ENCODE measurements around the gene EHD2.
"Not testable (repeated sequence)": the region's sequence is repeated elsewhere in the genome, so short reads cannot be mapped to it uniquely, and the experiment has no call there.

EHD2 gene

DNA sequence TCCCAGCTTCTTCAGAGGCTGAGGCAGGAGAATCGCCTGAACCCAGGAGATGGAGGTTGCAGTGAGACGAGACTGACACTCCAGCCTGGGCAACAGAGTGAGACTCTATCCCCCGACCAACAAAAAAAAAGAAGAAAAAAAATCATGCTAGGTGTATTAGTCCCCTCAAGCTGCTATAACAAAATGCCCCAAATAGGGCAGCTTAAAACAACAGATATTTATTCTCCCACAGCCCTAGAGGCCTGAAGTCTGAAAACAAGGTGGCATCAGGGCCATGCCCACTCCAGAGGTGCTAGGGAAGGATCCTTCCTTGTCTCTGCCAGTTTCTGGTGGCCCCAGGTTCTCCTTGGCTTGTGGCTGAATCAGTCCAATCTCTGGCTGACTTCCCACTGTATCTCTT lies 8.6 kb upstream of the EHD2 start:
- H3K36me3 Mint-ChIP-seq (ENCODE audit: insufficient read depth), result peaks cover 8% of the 10 kb centered on the region
- no peak for ATAC-seq (replicated peaks; ENCODE audit: extremely low read depth, poor library complexity, severe bottlenecking)

DNA sequence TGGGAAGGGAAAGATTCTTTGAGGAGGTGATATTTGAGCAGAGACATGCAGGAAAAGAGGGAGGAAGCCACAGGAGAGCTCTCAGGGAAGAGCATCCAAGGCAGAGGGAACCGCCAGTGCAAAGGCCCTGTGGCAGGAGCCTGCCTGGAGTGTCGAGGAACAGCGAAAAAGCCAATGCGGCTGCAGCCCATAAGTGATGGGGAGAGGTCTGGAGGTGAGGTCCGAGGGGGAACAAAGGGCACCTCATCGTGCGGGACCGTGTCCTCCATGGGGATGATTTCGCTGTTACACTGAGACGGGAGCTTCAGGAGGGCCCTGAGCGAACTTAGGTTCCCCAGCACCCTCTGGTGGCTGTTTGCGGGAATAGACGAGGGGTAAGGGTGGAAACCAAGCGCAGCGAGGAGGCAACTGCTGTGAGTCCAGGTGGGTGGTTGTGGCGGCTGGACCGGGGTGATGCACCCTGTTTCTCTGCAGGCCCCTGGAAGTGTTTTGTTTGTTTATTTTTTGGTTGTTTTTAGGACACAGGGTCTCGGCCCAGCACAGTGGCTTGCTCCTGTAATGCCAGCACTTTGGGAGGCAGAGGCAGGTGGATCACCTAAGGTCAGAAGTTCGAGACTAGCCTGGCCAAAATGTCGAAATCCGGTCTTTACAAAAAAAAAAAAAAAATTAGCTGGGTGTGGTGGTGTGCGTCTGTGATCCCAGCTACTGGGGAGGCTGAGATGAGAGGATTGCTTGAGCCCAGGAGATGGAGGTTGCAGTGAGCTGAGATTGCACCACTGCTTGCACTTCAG lies 5.9 kb upstream of the EHD2 start:
- H3K9me3 Mint-ChIP-seq, result no peaks in the 10 kb centered on the region
- H3K36me3 Mint-ChIP-seq (ENCODE audit: insufficient read depth), result peaks cover 8% of the 10 kb centered on the region
- peak overlapping the region; percentile 82 for H3K27ac Mint-ChIP-seq (ENCODE audit: low read depth)
- H3K27me3 Mint-ChIP-seq, result peaks cover 23% of the 10 kb centered on the region
- H3K4me3 Mint-ChIP-seq, result no peak overlapping the region
- peaks cover 9% of the 10 kb centered on the region for H3K4me1 Mint-ChIP-seq
- DNase-seq (ENCODE audit: low spot score in 2 of 2) (peak; percentile 55 to 62), ATAC-seq (replicated peaks; ENCODE audit: extremely low read depth, poor library complexity, severe bottlenecking) (peak; percentile 73)

More for the DNA sequence above, 8.6 kb upstream of the EHD2 start:
- H3K27me3 Mint-ChIP-seq, result peaks cover 12% of the 10 kb centered on the region
- H3K9me3 Mint-ChIP-seq, result no peaks in the 10 kb centered on the region
- peaks cover 9% of the 10 kb centered on the region for H3K4me1 Mint-ChIP-seq
- DNase-seq (ENCODE audit: low spot score in 2 of 2), result no peak
- H3K4me3 Mint-ChIP-seq, result no peak overlapping the region
- H3K27ac Mint-ChIP-seq (ENCODE audit: low read depth), result no peak overlapping the region

DNA sequence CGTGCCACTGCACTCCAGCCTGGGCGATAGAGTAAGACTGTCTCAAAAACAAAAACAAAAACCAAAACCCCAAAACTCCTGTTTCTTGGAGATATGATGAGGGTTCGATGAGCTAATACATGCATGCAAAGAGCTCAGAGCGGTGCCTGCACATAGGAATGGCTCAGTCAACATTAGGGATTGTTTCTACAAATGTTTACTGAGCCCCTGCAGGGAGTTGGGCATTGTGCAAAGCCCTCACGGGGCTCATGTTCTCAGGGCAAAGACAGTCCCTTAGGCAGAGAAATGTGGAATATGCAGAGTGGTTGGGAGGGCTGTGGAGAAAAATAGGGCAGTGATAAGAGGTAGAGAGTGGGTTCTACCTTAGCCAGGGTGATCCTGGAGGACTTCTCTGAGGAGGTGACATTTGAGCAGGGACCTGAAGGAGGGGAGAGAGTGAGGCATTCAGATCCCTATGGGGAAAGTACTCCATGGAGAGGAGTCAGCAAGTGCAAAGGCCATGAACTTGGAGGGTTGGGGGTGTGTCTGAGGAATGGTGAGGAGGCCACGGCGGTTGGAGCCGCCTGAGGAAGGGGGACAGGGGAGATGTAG lies 1.5 kb upstream of the EHD2 start:
- Mint-ChIP-seq H3K27me3 (peaks cover 58% of the 10 kb centered on the region), H3K4me3 (no peak overlapping the region)

DNA sequence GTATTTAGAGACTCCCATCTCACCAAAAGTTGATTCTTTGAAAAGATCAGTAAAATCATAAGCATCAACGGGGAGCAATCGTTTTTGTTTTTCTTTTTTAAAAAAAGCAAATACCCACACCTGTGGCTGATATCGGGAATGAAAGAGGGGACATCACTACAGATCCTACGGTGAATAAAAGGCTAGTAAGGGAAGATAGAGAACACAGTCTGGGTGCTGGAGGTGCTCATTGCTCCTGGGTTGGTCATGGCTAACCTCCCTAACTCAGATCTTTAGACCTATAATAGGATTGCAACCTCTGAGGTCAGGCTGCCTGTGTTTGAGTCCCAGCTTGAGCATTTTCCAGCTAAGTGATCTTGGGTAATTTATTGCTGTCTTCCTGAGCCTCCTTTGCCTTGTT lies 1.1 kb downstream of the EHD2 start:
- H3K9me3 Mint-ChIP-seq, result no peaks in the 10 kb centered on the region
- no peak for ATAC-seq (replicated peaks; ENCODE audit: extremely low read depth, poor library complexity, severe bottlenecking)
- H3K27me3 Mint-ChIP-seq, result peaks cover 54% of the 10 kb centered on the region

More for the DNA sequence above, 1.5 kb upstream of the EHD2 start:
- Mint-ChIP-seq H3K27ac (ENCODE audit: low read depth) (no peak overlapping the region), H3K4me1 (peaks cover 8% of the 10 kb centered on the region), H3K36me3 (ENCODE audit: insufficient read depth) (no peaks in the 10 kb centered on the region), H3K9me3 (no peaks in the 10 kb centered on the region)
- ATAC-seq (replicated peaks; ENCODE audit: extremely low read depth, poor library complexity, severe bottlenecking), result no peak
- DNase-seq (ENCODE audit: low spot score in 2 of 2), result no peak

DNA sequence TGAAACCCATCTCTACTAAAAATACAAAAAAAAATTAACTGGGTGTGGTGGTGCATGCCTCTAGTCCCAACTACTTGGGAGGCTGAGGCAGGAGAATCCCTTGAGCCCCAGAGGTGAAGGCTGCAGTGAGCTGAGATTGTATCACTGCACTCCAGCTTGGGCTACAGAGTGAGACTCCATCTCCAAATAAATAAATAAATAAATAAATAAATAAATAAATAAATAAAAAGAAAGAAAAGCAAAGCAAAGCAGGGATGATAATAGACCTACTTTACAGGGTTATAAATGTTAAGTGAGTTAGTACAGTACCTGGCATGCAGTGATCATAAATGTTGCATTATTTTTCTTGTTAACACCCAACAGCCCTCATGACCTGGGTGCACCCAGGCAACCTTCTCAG lies 1.6 kb downstream of the EHD2 start:
- H3K27me3 Mint-ChIP-seq, result peaks cover 55% of the 10 kb centered on the region
- not testable (repeated sequence) for H3K4me1 Mint-ChIP-seq; H3K4me3 Mint-ChIP-seq; H3K9me3 Mint-ChIP-seq; H3K27ac Mint-ChIP-seq (ENCODE audit: low read depth); H3K36me3 Mint-ChIP-seq (ENCODE audit: insufficient read depth); DNase-seq (ENCODE audit: low spot score in 2 of 2); ATAC-seq (replicated peaks; ENCODE audit: extremely low read depth, poor library complexity, severe bottlenecking)

More for the DNA sequence above, 1.1 kb downstream of the EHD2 start:
- Mint-ChIP-seq H3K4me3 (no peak overlapping the region), H3K4me1 (no peaks in the 10 kb centered on the region), H3K27ac (ENCODE audit: low read depth) (no peak overlapping the region), H3K36me3 (ENCODE audit: insufficient read depth) (no peaks in the 10 kb centered on the region)
- DNase-seq (ENCODE audit: low spot score in 2 of 2), result no peak

DNA sequence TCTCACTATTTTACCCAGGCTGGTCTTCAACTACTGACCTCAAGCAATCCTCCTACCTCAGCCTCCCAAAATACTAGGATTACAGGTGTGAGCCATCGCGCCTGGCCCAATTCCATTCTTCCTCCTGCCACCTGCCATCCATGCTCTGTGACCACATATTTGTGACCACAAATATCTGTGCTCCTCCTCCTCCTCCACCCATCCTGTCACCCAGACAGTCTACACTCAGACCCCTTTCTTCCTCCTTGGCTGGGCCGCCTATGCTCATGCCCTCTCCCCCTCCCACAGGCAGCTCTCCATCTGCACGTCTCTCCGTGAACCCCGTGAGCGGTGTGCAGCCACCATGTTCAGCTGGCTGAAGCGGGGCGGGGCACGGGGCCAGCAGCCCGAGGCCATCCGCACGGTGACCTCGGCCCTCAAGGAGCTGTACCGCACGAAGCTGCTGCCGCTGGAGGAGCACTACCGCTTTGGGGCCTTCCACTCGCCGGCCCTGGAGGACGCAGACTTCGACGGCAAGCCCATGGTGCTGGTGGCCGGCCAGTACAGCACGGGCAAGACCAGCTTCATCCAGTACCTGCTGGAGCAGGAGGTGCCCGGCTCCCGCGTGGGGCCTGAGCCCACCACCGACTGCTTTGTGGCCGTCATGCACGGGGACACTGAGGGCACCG lies 3.2 kb downstream of the EHD2 start:
- H3K27ac Mint-ChIP-seq (ENCODE audit: low read depth), result no peak overlapping the region
- no peaks in the 10 kb centered on the region for H3K4me1 Mint-ChIP-seq
- peaks cover 65% of the 10 kb centered on the region for H3K27me3 Mint-ChIP-seq
- ATAC-seq (replicated peaks; ENCODE audit: extremely low read depth, poor library complexity, severe bottlenecking) (no peak), DNase-seq (ENCODE audit: low spot score in 2 of 2) (no peak)
- H3K36me3 Mint-ChIP-seq (ENCODE audit: insufficient read depth), result no peaks in the 10 kb centered on the region
- H3K4me3 Mint-ChIP-seq, result no peak overlapping the region
- H3K9me3 Mint-ChIP-seq, result no peaks in the 10 kb centered on the region

DNA sequence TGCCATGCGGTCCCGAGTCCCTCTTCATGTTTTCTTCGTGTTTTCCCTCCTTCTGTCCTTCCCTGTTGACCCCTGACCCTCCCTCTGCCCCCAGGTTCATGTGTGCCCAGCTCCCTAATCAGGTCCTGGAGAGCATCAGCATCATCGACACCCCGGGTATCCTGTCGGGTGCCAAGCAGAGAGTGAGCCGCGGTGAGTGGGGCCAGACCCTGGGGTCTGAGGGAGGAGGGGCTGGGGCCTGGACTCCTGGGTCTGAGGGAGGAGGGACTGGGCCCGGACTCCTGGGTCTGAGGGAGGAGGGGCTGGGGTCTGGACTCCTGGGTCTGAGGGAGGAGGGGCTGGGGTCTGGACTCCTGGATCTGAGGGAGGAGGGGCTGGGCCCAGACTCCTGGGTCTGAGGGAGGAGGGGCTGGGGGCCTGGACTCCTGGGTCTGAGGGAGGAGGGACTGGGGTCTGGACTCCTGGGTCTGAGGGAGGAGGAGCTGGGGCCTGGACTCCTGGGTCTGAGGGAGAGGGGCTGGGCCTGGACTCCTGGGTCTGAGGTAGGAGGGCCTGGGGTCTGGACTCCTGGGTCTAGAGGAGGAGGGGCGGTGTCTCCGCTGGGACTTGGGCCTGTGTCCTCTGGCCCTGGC lies 5.3 kb downstream of the EHD2 start:
- H3K4me1 Mint-ChIP-seq; H3K36me3 Mint-ChIP-seq (ENCODE audit: insufficient read depth); H3K27ac Mint-ChIP-seq (ENCODE audit: low read depth); DNase-seq (ENCODE audit: low spot score in 2 of 2); ATAC-seq (replicated peaks; ENCODE audit: extremely low read depth, poor library complexity, severe bottlenecking); H3K4me3 Mint-ChIP-seq; H3K9me3 Mint-ChIP-seq: not testable (repeated sequence)
- H3K27me3 Mint-ChIP-seq, result peaks cover 56% of the 10 kb centered on the region

DNA sequence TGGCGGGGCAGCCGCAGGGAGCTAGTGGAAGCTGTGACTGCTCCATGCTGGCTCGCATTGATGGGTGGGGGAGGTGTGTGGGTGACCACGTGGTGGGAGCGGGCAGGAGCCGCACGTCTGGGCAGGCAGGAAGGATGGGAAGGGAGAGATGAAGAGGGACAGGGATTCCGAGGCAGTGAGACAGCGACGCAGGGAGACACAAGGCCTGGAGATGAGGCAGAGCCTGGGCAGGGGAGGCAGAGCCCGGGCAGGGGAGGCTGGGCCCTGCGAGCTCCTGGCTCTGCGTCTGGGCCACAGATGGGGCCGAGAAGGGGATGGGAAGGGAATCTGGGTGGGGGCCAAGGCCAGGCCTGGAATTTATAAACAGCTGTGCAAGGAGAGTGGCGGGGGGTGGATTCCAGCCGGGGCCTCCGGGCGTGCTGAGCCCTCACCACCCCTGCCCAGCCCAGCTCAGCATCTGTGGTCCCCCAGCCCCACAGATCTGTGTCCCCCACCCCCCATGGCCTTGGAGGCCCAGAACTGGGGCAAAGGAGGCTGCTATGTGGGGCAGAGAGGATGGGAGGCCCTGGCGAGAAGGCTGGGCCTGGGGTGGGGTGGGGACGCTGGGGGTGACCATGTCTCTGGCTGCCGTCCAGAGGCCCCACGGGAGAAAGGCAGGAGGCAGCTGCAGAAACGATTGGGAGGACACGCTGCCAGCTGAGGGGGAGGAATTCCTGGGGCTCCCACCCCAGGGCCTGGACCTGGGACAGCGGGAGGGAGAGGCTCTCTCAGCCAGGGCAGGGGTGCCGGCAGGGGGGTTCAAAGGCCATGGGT lies 6.0 kb downstream of the EHD2 start:
- H3K4me1 Mint-ChIP-seq, result no peaks in the 10 kb centered on the region
- H3K4me3 Mint-ChIP-seq, result no peak overlapping the region
- H3K27me3 Mint-ChIP-seq, result peaks cover 49% of the 10 kb centered on the region
- no peaks in the 10 kb centered on the region for H3K9me3 Mint-ChIP-seq
- DNase-seq (ENCODE audit: low spot score in 2 of 2), result no peak
- H3K27ac Mint-ChIP-seq (ENCODE audit: low read depth), result no peak overlapping the region
- ATAC-seq (replicated peaks; ENCODE audit: extremely low read depth, poor library complexity, severe bottlenecking), result no peak
- no peaks in the 10 kb centered on the region for H3K36me3 Mint-ChIP-seq (ENCODE audit: insufficient read depth)

DNA sequence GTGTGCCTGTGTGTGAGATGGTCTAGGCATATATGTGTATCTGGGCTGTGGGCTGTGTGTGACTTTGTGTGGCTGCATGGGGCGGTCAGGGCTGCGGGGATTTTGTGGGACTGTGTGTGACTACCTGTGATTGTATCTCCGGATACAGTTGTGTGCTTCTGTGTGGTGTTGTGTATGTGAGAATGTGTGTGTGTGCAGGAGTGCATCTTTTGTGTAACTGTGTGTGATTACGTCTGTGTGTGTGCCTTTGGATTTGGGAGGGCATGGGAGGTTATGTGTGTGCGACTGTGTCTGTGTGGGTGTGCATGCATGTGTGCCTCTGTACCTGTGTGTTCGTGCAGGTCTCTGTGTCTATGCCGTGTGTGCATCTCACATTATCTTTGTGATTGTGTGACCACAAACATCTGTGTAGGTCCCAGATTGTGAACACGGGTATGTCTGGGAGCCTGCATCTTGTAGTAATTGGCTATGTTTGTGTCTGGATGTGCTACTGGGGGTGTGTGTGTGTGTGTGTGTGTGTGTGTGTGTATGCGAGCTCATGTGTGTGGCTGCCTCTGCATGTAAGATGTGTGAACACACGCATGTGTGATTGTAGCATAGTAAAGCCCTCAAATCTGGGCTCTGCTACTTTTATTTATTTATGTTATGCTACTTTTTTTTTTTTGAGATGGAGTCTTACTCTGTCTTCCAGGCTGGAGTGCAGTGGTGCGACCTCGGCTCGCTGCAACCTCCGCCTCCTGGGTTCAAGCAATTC lies 7.6 kb downstream of the EHD2 start:
- no peak overlapping the region for H3K4me3 Mint-ChIP-seq
- H3K27me3 Mint-ChIP-seq, result peaks cover 33% of the 10 kb centered on the region
- no peaks in the 10 kb centered on the region for H3K4me1 Mint-ChIP-seq
- DNase-seq (ENCODE audit: low spot score in 2 of 2) (no peak), ATAC-seq (replicated peaks; ENCODE audit: extremely low read depth, poor library complexity, severe bottlenecking) (no peak)
- H3K9me3 Mint-ChIP-seq, result no peaks in the 10 kb centered on the region
- no peaks in the 10 kb centered on the region for H3K36me3 Mint-ChIP-seq (ENCODE audit: insufficient read depth)
- no peak overlapping the region for H3K27ac Mint-ChIP-seq (ENCODE audit: low read depth)

DNA sequence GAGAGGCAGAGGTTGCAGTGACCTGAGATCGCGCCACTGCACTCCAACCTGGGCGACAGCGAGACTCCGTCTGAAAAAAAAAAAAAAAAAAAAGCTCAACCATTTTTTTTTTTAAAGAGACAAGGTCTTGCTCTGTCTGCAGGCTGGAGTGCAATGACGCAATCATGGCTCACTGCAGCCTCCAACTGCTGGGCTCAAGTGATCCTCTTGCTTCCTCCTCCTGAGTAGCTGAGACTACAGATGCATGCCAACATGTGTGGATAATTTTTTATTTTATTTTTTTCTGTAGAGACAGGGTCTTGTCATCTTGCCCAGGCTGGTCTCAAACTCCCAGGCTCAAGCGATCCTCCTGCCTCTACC lies 10.3 kb downstream of the EHD2 start:
- H3K4me1 Mint-ChIP-seq, result no peaks in the 10 kb centered on the region
- ATAC-seq (replicated peaks; ENCODE audit: extremely low read depth, poor library complexity, severe bottlenecking) (peak; percentile 36), DNase-seq (ENCODE audit: low spot score in 2 of 2) (no peak)
- H3K9me3 Mint-ChIP-seq, result no peaks in the 10 kb centered on the region
- no peaks in the 10 kb centered on the region for H3K36me3 Mint-ChIP-seq (ENCODE audit: insufficient read depth)
- H3K27ac Mint-ChIP-seq (ENCODE audit: low read depth), result no peak overlapping the region
- peaks cover 30% of the 10 kb centered on the region for H3K27me3 Mint-ChIP-seq
- no peak overlapping the region for H3K4me3 Mint-ChIP-seq

DNA sequence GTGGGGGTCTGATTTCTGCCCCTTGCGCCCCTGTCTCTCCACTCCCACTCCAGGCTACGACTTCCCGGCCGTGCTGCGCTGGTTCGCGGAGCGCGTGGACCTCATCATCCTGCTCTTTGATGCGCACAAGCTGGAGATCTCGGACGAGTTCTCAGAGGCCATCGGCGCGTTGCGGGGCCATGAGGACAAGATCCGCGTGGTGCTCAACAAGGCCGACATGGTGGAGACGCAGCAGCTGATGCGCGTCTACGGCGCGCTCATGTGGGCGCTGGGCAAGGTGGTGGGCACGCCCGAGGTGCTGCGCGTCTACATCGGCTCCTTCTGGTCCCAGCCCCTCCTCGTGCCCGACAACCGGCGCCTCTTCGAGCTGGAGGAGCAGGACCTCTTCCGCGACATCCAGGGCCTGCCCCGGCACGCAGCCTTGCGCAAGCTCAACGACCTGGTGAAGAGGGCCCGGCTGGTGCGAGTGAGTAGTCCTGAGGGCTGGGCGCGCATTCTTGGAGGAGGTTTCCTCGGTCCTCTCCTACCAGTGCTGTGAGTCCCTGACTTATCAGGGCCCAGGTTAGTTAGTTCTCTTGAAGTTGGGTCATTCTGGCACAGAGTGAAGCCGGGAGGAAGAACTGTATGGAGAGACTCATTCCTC lies 12.7 kb downstream of the EHD2 start:
- Mint-ChIP-seq H3K9me3 (no peaks in the 10 kb centered on the region), H3K4me1 (peaks cover 17% of the 10 kb centered on the region), H3K4me3 (no peak overlapping the region), H3K27me3 (peaks cover 42% of the 10 kb centered on the region), H3K27ac (ENCODE audit: low read depth) (no peak overlapping the region), H3K36me3 (ENCODE audit: insufficient read depth) (no peaks in the 10 kb centered on the region)
- no peak for ATAC-seq (replicated peaks; ENCODE audit: extremely low read depth, poor library complexity, severe bottlenecking)
- no peak for DNase-seq (ENCODE audit: low spot score in 2 of 2)

Data from central memory CD8-positive, alpha-beta T cell (primary cell).